Mesothelial cell of epicardium (in vitro differentiated cells): ENCODE results near the gene GMDS. TPM values are rescaled to one million over a fixed set of nuclear protein-coding genes. Genes with fewer than 3 reads are reported as not detected.

Experiments used
- DNase-seq, 2 experiments: peaks; one replicate each; pipeline ENCODE4 v3.0.0; 2021; ENCODE audit warnings: low spot score in 2 of 2; ENCODE audit not compliant: unreplicated experiment in 2 of 2
- H3K27ac Mint-ChIP-seq: 2 replicates; pipeline ENCODE4 v1.8.0; 2021; ENCODE audit warnings: mixed read lengths
- H3K27me3 Mint-ChIP-seq: 2 replicates; pipeline ENCODE4 v1.8.0; 2021; ENCODE audit warnings: low read depth, mixed read lengths
- H3K36me3 Mint-ChIP-seq: 2 replicates; pipeline ENCODE4 v1.8.0; 2021; ENCODE audit warnings: mixed read lengths
- H3K4me1 Mint-ChIP-seq: 2 replicates; pipeline ENCODE4 v1.8.0; 2021; ENCODE audit warnings: mixed read lengths
- H3K4me3 Mint-ChIP-seq: 2 replicates; pipeline ENCODE4 v1.8.0; 2021; ENCODE audit warnings: mild to moderate bottlenecking, moderate library complexity, mixed read lengths
- H3K9me3 Mint-ChIP-seq: 2 replicates; pipeline ENCODE4 v1.8.0; 2021; ENCODE audit warnings: mixed read lengths
- CTCF ChIP-seq: fragments of 200-600 bp; sonication (generic); IDR thresholded peaks from one replicate; pipeline ENCODE4 v1.5.0; 2021; ENCODE audit warnings: antibody characterized with exemption; ENCODE audit not compliant: unreplicated experiment
- total RNA-seq: library from RNA; stranded (reverse); gene quantifications from 3 replicates; pipeline ENCODE4 v1.2.1, GENCODE V29; 2021

The GMDS gene
- total RNA-seq, 1 donor from 2014 or later, result 39.9 TPM

GRCh38 chr6:1738558-1739081 lies 506.8 kb downstream of the GMDS start:
- no peak for DNase-seq
- Mint-ChIP-seq H3K4me3 (no peak overlapping the region), H3K27me3 (peaks cover 2% of the 10 kb centered on the region), H3K27ac (no peak overlapping the region), H3K4me1 (peaks cover 10% of the 10 kb centered on the region), H3K9me3 (no peaks in the 10 kb centered on the region), H3K36me3 (no peaks in the 10 kb centered on the region)
- no peak for TF ChIP-seq CTCF

- Mint-ChIP-seq H3K27me3 (peaks cover 2% of the 10 kb centered on the region), H3K36me3 (no peaks in the 10 kb centered on the region)
Observed at GRCh38 chr6:1737463-1738311, 507.7 kb downstream of the GMDS start.

GRCh38 chr6:1736346-1737105 lies 508.9 kb downstream of the GMDS start:
- H3K27ac Mint-ChIP-seq, result no peak overlapping the region
- H3K4me3 Mint-ChIP-seq, result no peak overlapping the region
- peaks cover 10% of the 10 kb centered on the region for H3K4me1 Mint-ChIP-seq
- TF ChIP-seq CTCF, result no peak
- H3K27me3 Mint-ChIP-seq, result peaks cover 2% of the 10 kb centered on the region
- DNase-seq, result no peak
- H3K9me3 Mint-ChIP-seq, result peaks cover 3% of the 10 kb centered on the region
- no peaks in the 10 kb centered on the region for H3K36me3 Mint-ChIP-seq

More at GRCh38 chr6:1737463-1738311, 507.7 kb downstream of the GMDS start:
- H3K27ac Mint-ChIP-seq, result no peak overlapping the region
- H3K9me3 Mint-ChIP-seq, result no peaks in the 10 kb centered on the region
- DNase-seq, result no peak
- no peak overlapping the region for H3K4me3 Mint-ChIP-seq
- peaks cover 10% of the 10 kb centered on the region for H3K4me1 Mint-ChIP-seq
- TF ChIP-seq CTCF, result no peak

GRCh38 chr6:1735239-1735803 lies 510.1 kb downstream of the GMDS start:
- DNase-seq, result no peak
- H3K27me3 Mint-ChIP-seq, result peaks cover 2% of the 10 kb centered on the region
- no peak overlapping the region for H3K4me3 Mint-ChIP-seq
- peaks cover 10% of the 10 kb centered on the region for H3K4me1 Mint-ChIP-seq
- no peak overlapping the region for H3K27ac Mint-ChIP-seq
- H3K9me3 Mint-ChIP-seq, result peaks cover 10% of the 10 kb centered on the region
- no peak for TF ChIP-seq CTCF
- peaks cover 8% of the 10 kb centered on the region for H3K36me3 Mint-ChIP-seq

GRCh38 chr6:1730882-1731281 lies 514.5 kb downstream of the GMDS start:
- no peak for DNase-seq
- H3K36me3 Mint-ChIP-seq, result peaks cover 8% of the 10 kb centered on the region
- H3K4me1 Mint-ChIP-seq, result peaks cover 18% of the 10 kb centered on the region
- TF ChIP-seq CTCF, result no peak
- H3K27me3 Mint-ChIP-seq, result no peaks in the 10 kb centered on the region
- no peak overlapping the region for H3K27ac Mint-ChIP-seq
- H3K9me3 Mint-ChIP-seq, result peaks cover 10% of the 10 kb centered on the region
- H3K4me3 Mint-ChIP-seq, result no peak overlapping the region
